ENCODE measurements around the gene ZACN. TPM values are rescaled to one million over a fixed set of nuclear protein-coding genes. Genes with fewer than 3 reads are reported as not detected.
"Not testable (repeated sequence)": the region's sequence is repeated elsewhere in the genome, so short reads cannot be mapped to it uniquely, and the experiment has no call there.

The ZACN gene
- total and polyA plus RNA-seq, 12 donors = 0.06 to 3.3 (median 0.19) TPM; not detected in 7

DNA sequence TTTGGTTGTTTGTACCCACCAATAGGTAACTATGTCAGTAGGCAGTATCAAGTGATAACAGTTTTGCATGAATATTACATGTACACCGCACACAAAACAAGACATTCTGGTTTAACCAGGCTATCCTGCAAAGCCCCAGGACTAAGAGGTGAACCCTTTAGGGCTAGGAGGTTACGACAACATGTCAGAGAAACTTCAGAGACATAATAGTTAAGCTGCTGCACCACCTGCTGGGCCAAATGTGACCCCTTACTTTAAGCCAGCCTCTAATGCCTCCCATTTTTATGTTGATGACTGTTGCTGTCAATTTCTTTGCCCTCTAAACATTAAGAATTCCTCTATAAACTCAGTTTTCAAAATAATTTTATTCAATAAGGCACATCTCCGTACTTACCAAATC is 22.1 kb upstream of the ZACN start:
- WGBS, 4 donors = 89 to 100% (median 94%) methylated on average over 3 of the region's 3 CpGs
- no peak overlapping the region for H3K27ac ChIP-seq
- H3K4me1 ChIP-seq (replicated peaks in 1 of 2) = no peaks in the 10 kb centered on the region
- intact Hi-C loops (cut with DNase I) = no loop called here
- no peaks in the 10 kb centered on the region for H3K27me3 ChIP-seq
- peaks cover 0 to 95% of the 10 kb centered on the region in 2 donors for H3K36me3 ChIP-seq (replicated peaks in 1 of 2)
- H3K4me3 ChIP-seq = no peak overlapping the region
- no peak for DNase-seq
- TF ChIP-seq POLR2A (IDR thresholded peaks at IDR 0.05) = no peak
- TF ChIP-seq, protein P1, sequence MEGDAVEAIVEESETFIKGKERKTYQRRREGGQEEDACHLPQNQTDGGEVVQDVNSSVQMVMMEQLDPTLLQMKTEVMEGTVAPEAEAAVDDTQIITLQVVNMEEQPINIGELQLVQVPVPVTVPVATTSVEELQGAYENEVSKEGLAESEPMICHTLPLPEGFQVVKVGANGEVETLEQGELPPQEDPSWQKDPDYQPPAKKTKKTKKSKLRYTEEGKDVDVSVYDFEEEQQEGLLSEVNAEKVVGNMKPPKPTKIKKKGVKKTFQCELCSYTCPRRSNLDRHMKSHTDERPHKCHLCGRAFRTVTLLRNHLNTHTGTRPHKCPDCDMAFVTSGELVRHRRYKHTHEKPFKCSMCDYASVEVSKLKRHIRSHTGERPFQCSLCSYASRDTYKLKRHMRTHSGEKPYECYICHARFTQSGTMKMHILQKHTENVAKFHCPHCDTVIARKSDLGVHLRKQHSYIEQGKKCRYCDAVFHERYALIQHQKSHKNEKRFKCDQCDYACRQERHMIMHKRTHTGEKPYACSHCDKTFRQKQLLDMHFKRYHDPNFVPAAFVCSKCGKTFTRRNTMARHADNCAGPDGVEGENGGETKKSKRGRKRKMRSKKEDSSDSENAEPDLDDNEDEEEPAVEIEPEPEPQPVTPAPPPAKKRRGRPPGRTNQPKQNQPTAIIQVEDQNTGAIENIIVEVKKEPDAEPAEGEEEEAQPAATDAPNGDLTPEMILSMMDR (IDR thresholded peaks at IDR 0.05) = no peak
- H3K9me3 ChIP-seq (replicated peaks in 1 of 3) = no peaks in the 10 kb centered on the region

DNA sequence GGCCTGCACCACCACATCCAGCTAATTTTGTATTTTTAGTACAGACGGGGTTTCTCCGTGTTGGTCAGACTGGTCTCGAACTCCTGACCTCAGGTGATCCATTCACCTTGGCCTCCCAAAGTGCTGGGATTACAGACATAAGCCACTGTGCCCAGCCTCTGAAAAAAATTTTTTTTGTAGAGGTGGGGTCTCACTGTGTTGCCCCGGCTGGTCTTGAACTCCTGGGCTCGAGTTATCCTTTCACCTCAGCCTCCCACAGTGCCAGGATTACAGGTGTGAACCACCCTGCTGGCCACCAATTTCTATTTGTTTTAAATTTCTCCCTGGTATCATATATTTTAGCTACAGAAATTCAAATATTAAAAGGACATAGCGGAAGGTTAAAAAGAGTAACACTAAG is 20.7 kb upstream of the ZACN start:
- intact Hi-C loops (cut with DNase I); H3K4me1 ChIP-seq (replicated peaks in 1 of 2); DNase-seq; H3K27ac ChIP-seq; H3K9me3 ChIP-seq (replicated peaks in 1 of 3); H3K27me3 ChIP-seq; H3K4me3 ChIP-seq: not testable (repeated sequence)
- H3K36me3 ChIP-seq (replicated peaks in 1 of 2) = peaks cover 0 to 95% of the 10 kb centered on the region in 2 donors
- 69 to 91% (median 87%) methylated on average over 6 of the region's 6 CpGs for WGBS, 4 donors

DNA sequence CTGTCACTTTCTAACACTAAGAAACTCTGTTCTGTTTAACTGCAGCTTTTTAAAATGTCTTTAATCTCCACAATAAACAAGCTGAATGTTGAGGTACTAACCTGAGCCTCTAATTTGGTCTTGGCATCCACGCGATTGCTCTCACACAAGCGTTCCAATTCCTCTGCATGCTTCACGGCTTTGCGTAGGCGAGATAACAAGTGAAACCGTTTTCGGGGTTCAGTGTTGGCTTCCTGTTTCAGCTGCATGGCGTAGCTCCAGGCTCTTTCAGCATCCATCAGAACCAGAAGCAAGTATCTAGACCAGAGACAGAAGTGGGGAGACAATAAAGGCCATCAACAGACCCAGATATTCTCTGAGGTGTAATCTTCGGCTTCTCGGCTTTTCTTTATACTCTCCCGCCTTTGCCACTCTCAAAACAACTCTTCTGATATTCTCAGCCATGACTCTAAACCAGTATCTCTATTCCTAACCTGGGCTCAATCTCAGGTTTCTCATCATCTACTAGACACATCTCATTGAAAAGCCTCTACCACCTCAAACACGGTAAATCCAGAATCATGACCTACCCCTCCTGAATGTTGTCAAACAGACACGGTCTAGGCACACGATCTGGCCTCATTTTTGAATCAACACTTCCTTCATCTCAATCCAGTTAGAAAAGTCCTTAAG is 15.0 kb upstream of the ZACN start:
- no peak for DNase-seq
- Histone ChIP-seq H3K4me1 (replicated peaks in 1 of 2) (no peaks in the 10 kb centered on the region), H3K27ac (no peak overlapping the region), H3K4me3 (no peak overlapping the region), H3K9me3 (replicated peaks in 1 of 3) (no peaks in the 10 kb centered on the region), H3K27me3 (no peaks in the 10 kb centered on the region), H3K36me3 (replicated peaks in 1 of 2) (peaks cover 0 to 87% of the 10 kb centered on the region in 2 donors)
- 87 to 90% (median 87%) methylated on average over 15 of the region's 15 CpGs for WGBS, 4 donors
- TF ChIP-seq, protein P1 (IDR thresholded peaks at IDR 0.05) = no peak
- no peak for TF ChIP-seq POLR2A (IDR thresholded peaks at IDR 0.05)
- intact Hi-C loops (cut with DNase I) = no loop called here

DNA sequence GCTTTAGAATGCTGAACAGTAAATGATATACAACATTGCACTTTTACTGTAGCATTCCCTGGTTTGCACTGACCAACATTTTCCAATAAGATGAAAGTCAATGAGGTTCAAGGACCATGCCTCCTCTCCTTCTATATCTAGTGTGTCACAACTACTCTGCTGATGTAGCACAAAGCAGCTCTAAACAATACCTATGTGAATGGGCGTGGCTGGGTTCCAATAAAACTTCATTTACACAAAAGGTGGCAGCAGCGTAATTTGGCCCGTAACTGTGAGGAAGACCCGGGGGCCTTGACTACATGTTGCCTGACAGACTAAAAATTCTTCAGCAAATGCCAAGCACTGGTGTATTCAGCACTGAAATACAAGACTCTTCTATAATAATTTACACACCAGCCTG is 13.2 kb upstream of the ZACN start:
- H3K27ac ChIP-seq = no peak overlapping the region
- no peak for DNase-seq
- intact Hi-C loops (cut with DNase I) = no loop called here
- 79 to 84% (median 82%) methylated on average over 4 of the region's 4 CpGs for WGBS, 4 donors
- no peaks in the 10 kb centered on the region for H3K9me3 ChIP-seq (replicated peaks in 1 of 3)
- H3K4me1 ChIP-seq (replicated peaks in 1 of 2) = peaks cover 5 to 7% of the 10 kb centered on the region in 2 donors
- no peak overlapping the region for H3K4me3 ChIP-seq
- no peak for TF ChIP-seq POLR2A (IDR thresholded peaks at IDR 0.05)
- TF ChIP-seq, protein P1 (IDR thresholded peaks at IDR 0.05) = no peak
- H3K27me3 ChIP-seq = no peaks in the 10 kb centered on the region
- H3K36me3 ChIP-seq (replicated peaks in 1 of 2) = peaks cover 0 to 76% of the 10 kb centered on the region in 2 donors
